DMS 273 treated with DMSO at 0.1 percent for 48 hours (cell line): ENCODE measurements around the gene CGB2.
"Not testable (repeated sequence)": the region's sequence is repeated elsewhere in the genome, so short reads cannot be mapped to it uniquely, and the experiment has no call there.

Experiments used
- DNase-seq: peaks from one replicate; lab custom pipeline; 2025; lab: John Stamatoyannopoulos, UW

The CGB2 gene

GRCh38 chr19:49010453-49010852 lies 21.2 kb upstream of the CGB2 start:
- no peak for DNase-seq

GRCh38 chr19:49011194-49011593 lies 20.5 kb upstream of the CGB2 start:
- no peak for DNase-seq

GRCh38 chr19:49014123-49014869 lies 17.4 kb upstream of the CGB2 start:
- DNase-seq: no peak

DNA sequence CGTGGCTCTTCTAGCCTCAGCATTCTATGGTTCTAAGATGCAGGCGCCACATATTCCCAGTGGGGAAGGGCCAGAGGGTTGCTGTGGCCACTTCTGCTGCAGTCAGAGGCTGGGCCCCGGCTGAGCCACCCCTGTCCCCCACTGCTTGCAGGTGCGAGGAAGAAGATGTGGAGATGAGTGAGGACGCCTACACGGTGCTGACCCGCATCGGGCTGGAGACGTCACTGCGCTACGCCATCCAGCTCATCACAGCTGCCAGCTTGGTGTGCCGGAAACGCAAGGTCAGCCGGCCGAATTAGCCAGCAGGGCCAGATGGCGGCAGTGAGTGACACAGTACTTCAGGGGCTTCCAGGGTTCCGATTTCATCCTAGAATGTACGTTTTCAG lies 16.8 kb upstream of the CGB2 start:
- DNase-seq: no peak

- DNase-seq: no peak
Measured at GRCh38 chr19:49016067-49016839, 15.4 kb upstream of the CGB2 start.

DNA sequence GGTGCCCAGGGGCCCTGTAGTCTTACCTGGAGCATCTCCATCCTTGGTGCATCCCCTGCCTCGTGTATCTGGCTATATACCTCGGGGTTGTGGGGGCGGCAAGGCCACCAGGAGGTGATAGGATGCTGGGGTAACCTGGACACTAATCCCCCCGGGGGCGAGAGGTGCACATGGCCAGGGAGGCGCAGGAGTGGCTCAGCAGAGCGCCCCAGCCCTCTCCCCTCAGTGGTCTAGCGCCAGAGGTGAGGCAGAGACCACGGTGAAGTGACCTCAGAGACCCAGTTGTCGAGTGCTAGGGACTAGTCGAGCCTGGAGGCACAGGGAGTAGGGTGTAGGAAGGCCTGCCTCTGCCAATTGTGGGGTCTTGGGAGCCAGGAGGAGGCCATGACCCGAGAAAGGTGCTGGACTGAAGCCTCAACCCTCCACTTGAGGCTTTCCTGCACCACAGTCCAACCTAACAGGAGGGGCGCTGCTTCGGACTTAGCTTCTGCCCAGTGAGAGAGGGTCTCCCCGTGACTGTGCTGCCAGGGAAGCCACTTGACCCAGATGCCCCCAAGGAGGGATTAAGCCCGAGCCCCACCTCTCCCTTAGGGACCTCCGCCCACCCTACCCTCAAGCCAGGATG lies 14.5 kb upstream of the CGB2 start, which contains the start of gene LHB:
LHB (minus strand) TSS at position 51 of the 625 bp plus-strand sequence; CDS start at position 41, 10 bp downstream.
- DNase-seq: no peak

- DNase-seq: peak; percentile 17
Measured at GRCh38 chr19:49017666-49018351, 13.9 kb upstream of the CGB2 start.

DNA sequence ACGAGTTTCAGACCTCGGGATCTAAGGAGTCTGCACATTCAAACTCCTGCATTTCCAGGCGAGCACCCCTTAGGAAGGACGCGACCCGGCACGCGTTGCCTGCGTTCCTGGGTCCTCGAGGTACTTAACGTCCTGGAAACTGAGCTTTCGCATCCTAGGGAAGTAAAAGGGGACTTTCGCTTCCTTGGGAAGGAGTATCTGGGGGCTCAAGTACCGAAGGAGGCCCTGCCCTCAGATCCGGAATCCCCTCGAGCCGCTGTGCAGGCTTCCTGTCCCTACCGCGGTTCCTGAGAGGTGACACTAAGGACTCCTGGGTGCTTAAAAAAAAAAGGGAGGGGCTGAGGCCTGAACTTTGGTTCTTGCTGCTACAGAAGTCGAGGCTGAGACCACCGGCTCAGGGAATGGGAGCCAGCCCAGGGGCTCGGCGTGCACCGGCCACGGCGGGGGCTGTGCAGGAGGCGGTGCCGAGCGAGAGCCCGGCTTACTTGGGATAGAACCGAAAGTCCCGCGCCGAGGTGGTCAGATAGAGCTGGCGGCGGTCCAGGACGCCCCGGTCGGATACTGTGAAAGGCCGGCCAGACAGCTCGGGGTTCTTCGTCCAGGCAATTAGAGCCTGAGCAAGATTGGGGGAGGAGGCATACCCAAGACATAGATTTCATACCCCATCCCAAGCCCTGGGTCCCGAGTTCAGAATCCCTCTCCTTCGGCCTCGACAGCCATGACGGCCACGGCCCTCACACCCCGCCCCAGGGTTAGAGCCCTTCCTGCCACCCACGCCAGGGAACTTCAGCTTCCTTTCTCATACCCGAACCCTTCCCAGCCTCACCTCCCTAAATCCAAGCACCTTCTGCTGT lies 13.1 kb upstream of the CGB2 start:
- DNase-seq: not testable (repeated sequence)

- no peak for DNase-seq
Measured at GRCh38 chr19:49019242-49019932, 12.3 kb upstream of the CGB2 start.

GRCh38 chr19:49020342-49020741 lies 11.3 kb upstream of the CGB2 start:
- DNase-seq: no peak

- DNase-seq: no peak
Measured at GRCh38 chr19:49020931-49021895, 10.5 kb upstream of the CGB2 start.

DNA sequence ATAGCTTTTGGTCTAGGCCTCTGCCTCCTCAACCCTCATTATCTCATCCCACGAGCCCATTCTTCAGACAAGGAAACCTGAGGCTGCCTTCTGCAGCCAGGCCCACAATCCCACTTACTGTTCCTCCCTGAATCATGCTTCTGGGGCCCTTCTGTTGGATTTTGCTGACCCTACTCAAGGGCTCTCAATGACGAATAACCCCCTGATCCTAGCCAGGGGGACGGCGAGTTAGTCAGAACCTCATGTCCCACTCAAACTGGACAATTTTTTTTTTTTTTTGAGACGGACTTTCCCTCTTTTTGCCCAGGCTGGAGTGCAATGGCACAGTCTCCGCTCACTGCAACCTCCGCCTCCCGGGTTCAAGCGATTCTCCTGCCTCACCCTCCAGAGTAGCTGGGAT lies 9.6 kb upstream of the CGB2 start:
- no peak for DNase-seq

DNA sequence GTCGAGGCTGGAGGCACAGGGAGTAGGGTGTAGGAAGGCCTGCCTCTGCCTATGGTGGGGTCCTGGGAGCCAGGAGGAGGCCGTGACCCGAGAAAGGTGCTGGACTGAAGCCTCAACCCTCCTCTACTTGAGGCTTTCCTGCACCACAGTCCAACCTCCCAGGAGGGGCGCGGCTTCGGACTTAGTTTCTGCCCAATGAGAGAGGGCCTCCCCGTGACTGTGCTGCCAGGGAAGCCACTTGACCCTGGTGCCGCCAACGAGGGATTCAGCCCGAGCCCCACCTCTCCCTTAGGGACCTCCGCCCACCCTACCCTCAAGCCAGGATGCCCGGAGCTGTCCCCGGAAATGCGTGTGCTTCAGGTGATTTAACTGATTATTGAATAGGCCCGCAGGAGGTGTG lies 7.5 kb upstream of the CGB2 start, which contains the start of gene CGB3:
CGB3 (minus strand) TSS at position 101 of the 400 bp plus-strand sequence. CDS start 362 bp downstream, outside the sequence.
- DNase-seq: not testable (repeated sequence)

GRCh38 chr19:49025088-49025487 lies 6.6 kb upstream of the CGB2 start:
- DNase-seq: not testable (repeated sequence)

- not testable (repeated sequence) for DNase-seq
Measured at GRCh38 chr19:49025599-49025998, 6.1 kb upstream of the CGB2 start.

DNA sequence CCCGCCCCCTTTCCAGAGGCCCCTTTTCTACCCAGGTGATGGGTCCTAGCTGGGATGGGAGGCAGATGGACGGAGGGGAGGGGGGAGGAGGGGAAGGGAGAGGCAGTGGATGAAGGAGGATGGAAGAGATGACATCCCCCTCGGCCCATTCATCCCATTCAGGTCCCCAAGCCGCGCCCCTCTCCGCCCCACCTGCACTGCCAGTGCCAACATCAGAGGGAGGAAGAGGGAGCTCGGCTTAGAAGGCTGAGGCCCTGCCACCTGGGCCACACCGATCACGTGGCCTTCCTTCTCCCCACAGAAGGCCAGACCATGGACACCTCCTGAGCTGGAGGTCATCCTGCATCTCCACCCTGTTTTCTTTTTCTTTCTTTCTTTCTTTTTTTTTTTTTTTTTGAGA lies 3.0 kb upstream of the CGB2 start:
- not testable (repeated sequence) for DNase-seq

DNA sequence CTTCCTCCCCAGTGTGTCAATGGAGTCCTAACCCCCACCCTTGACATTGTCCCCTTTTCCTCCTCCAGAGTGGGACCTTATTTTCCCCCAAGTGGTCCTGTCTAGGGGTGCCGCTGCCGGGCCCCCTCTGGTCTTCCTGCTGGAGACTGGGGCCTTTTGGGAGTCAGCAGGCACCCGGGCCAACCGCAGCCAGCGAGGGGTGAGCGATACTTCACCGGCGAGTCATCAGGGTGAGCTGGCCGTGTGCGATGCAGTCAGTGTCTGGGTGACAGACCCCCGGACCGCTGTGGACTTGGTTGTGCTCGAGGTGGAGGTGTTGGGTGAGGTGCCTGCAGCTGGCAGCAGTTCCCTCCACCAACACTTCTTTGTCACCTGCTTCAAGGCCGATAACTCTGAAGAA lies 1.9 kb upstream of the CGB2 start:
- not testable (repeated sequence) for DNase-seq

- DNase-seq: not testable (repeated sequence)
Measured at GRCh38 chr19:49030323-49030722, 1.4 kb upstream of the CGB2 start.

GRCh38 chr19:49036815-49037214 lies 5.1 kb downstream of the CGB2 start, which contains the start of gene CGB1:
Gene CGB1 (minus strand): TSS chr19:49036895. CDS start chr19:49036711, 184 bp downstream.
- DNase-seq: not testable (repeated sequence)
